ENCODE data around the gene SGF29.
"Not testable (repeated sequence)": the region's sequence is repeated elsewhere in the genome, so short reads cannot be mapped to it uniquely, and the experiment has no call there.

SGF29 gene

GRCh38 chr16:28613912-28614311 lies 60.2 kb downstream of the SGF29 start:
- not testable (repeated sequence) for DNase-seq

GRCh38 chr16:28614561-28614960 lies 60.8 kb downstream of the SGF29 start:
- not testable (repeated sequence) for DNase-seq

DNA sequence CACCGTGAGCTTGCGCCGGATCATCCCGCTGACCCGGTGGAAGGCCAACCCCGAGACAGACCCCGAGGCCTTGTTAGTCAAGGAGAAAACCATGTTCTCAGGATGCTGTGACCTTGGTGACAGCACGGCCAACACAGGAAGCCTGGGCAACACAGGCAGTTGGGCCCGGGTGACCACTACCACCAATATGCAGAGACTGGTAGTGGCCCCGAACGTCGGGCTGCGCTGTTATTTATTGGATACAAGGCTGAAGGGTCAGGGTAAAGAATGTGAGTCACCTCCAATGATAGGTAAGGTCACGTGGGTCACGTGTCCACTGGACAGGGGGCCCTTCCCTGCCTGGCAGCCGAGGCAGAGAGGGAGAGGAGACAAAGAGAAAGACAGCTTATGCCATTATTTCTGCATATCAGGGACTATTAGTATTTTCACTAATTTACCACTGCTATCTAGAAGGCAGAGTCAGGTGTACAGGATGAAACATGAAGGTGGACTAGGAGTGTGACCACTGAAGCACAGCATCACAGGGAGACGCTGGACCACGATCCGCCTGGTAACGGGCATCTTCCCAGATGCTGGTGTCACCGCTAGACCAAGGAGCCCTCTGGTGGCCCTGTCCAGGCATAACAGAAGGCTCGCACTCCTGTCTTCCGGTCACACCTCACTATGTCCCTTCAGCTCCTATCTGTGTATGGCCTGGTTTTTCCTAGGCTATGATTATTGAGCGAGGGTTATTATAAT lies 61.9 kb downstream of the SGF29 start:
- DNase-seq, result peak; percentile 3

DNA sequence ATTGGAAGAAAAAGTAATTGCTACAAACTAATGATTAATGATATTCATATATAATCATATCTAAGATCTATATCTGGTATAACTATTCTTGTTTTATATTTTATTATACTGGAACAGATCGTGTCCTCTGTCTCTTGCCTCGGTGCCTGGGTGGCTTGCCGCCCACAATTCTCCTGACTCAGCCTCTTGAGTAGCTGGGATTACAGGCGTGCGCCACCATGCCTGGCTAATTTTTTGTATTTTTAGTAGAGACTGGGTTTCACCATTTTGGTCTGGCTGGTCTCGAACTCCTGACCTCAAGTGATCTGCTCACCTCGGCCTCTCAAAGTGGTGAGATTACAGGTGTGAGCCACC lies 62.5 kb downstream of the SGF29 start:
- DNase-seq, result not testable (repeated sequence)

DNA sequence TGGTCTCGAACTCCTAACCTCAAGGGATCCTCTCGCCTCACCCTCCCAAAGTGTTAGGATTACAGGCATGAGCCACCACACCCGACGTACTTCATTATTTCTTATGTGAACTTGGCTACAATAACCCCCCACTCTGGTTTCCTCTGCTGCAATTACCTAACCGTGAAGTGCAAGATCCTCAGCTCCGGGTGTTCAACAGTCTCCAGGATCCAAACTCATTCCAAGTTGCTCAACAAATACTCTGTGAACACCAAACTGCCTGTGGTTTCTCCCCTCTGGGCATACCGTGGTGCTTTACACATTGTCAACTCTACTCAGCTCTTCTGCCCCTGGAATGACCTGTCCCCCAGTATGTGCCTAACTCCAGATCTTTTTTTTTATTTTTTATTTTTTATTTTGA lies 62.9 kb downstream of the SGF29 start:
- DNase-seq, result no peak

DNA sequence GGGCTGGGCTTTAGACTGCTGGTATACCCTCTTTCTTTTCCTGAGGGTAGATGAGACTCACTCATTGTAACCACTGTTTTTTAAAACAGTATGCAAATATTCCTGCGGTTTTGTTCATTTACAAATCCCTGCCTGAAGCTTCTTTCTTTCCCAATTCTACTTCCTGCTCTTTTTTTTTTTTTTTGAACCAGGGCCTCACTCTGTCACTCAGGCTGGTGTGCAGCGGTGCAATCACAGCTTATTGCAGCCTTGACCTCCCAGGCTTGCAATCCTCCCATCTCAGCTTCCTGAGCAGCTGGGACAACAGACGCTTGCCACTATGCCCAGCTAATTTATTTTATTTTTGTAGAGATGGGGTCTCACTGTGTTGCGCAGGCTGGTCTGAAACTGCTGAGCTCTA lies 64.2 kb downstream of the SGF29 start:
- no peak for DNase-seq

- not testable (repeated sequence) for DNase-seq
Measured at GRCh38 chr16:28620316-28620715, 66.6 kb downstream of the SGF29 start.

DNA sequence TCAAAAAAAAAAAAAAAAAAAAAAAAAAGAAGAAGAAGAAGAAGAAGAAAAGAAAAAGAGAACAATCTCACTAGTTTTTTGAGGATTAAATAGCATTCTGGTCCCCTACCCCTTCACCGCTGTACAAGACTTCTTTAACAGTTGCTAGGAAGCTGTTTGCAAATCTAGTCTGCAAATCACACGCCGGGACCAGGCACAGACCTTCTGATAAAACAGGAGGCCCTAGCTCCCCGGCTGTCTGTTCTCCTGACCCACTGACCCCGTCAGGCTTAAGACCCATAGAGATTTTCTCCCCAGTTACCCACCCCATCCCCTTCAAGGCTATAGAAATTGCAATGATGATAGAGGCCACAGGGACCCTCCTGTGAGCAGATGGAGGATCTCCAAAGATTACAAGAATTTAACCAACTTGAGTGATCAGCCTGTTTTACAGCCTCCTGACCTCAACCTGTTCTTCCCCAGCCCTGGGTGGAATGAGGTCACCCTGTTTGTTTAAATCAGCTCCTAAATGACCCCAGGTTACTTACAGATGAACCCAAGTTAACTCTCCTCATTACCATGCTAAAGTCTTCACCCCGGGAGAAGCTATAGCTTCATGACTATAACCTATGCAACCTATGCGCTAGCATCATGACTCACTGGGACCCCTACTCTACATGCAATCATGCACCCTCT lies 67.9 kb downstream of the SGF29 start:
- no peak for DNase-seq

GRCh38 chr16:28622532-28623171 lies 68.9 kb downstream of the SGF29 start:
- DNase-seq, result not testable (repeated sequence)

DNA sequence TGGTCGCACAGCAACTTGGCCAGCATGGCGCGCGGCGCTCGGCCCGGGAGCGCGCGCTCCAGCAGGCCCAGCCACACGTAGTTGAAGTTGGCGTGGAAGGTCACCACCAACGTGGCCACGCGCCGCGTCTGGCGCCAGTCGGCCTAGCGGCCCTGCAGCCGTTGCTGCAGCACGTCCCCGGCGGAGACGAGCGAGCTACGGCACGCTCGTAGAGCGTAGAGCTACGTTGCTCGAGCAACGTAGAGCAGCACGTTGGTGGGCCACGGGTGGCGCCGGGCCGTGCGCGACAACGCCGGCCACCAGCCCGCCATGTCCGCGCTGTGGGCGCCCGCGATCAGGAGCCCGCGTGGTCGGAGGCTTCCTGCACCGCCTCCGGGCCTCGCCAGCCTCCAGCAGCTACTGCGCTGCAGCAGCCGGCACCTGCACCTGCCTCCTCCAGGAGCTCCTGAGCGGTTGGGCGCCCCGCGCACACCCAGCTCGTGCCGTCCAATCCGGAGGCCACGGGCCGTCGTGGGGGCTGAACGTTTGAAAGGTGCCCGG lies 69.5 kb downstream of the SGF29 start:
- DNase-seq, result peak; percentile 76

DNA sequence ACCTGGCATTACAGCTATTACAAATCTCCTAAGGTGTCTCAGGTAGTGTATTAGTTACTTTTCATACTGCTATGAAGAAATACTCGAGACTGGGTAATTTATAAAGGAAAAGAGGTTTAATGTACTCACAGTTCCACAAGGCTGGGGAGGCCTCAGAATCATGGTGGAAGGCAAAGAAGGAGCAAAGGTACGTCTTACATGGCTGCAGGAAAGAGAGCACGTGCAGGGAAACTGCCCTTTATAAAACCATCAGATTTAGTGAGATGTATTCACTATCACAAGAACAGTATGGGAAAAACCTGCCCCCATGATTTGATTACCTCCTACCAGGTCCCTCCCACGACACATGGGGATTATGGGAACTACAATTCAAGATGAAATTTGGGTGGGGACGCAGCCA lies 77.2 kb downstream of the SGF29 start:
- DNase-seq, result not testable (repeated sequence)

DNA sequence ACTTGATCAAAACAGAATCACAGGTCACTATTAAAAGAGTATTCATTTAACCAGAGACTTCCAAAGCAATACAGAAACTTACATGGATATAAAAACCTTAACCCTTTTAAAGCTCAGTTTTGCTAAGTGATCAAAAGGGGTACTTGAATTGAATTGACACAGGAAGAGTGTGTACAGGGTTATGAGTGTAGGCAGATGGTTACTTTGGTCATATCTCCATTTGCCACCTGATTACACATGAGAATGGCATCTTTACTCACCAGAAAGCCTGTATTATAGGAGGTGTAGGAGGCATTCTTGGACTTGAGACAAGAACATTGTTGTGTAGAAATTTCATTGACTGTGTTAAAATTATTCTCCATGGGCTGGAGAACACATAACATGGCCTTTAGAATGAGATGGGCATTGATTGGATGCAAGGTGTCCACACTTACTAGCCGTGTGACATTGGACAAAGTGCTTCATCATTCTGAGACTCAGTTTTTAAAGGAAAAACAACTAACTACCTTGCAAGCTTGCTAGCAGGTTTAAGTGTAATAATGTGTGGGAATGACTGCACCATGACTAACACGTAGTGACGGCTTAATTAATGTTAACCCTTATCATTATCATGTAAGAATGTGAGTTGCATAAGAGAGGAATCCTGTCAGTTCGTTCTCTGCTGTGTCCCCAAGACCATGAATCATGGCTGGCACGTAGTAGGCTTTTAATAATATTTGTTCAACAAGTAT lies 82.5 kb downstream of the SGF29 start:
- not testable (repeated sequence) for DNase-seq

GRCh38 chr16:28637765-28638164 lies 84.0 kb downstream of the SGF29 start, which contains the start of gene NPIPB8:
NPIPB8 (plus strand) TSS chr16:28638065; CDS start chr16:28638361, 296 bp downstream.
- not testable (repeated sequence) for DNase-seq

DNA sequence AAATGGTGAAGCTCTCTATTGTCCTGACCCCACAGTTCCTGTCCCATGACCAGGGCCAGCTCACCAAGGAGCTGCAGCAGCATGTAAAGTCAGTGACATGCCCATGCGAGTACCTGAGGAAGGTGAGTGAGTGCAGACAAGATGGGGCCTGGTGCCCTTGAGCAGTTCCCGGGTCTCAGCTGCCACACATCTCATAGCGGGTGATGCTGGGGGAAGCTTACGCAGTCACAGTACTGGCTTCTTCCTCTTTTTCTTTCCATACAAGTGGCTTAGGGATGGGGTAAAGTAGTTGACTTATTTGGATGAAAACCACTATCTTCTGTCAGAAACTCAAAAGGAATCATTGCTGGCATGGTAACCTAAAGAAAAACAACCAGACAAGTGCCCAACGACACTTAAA lies 84.6 kb downstream of the SGF29 start:
- DNase-seq, result not testable (repeated sequence)

- DNase-seq, result not testable (repeated sequence)
Measured at GRCh38 chr16:28639959-28640358, 86.2 kb downstream of the SGF29 start.
